A549 (cell line): Measurements from ENCODE around the gene LCE3B.

Experiments used
- CBX2 ChIP-seq: fragments of 200-600 bp; sonication (generic); IDR thresholded peaks from 2 replicates; pipeline ENCODE4 v1.6.1; 2016; ENCODE audit warnings: low read depth, mild to moderate bottlenecking, borderline replicate concordance
- CEBPB ChIP-seq, 2 experiments: fragments of >200 bp in 1 of 2; sonication (Bioruptor Twin) in 1 of 2; formaldehyde crosslinking in 1 of 2; IDR thresholded peaks; 2 replicates each; pipeline ENCODE4 v1.6.1; 2012 to 2016
- CTCF ChIP-seq: fragments of >200 bp; sonication (Bioruptor Twin); formaldehyde crosslinking; IDR thresholded peaks from 3 replicates; pipeline ENCODE4 v1.5.1; 2016
- ELK1 ChIP-seq: fragments of 150-350 bp; IDR thresholded peaks from 2 replicates; pipeline ENCODE4 v1.6.1; 2014; ENCODE audit warnings: low read depth, mild to moderate bottlenecking, low read length
- EP300 ChIP-seq, 2 experiments: fragments of >200 bp; sonication (Bioruptor Twin); formaldehyde crosslinking; IDR thresholded peaks; 2 replicates in 1 of 2; 3 replicates in 1 of 2; pipeline ENCODE4 v1.6.1; 2016 to 2017
- MAX ChIP-seq: IDR thresholded peaks from 2 replicates; pipeline ENCODE4 v1.6.1; 2012
- MYC ChIP-seq: IDR thresholded peaks from 2 replicates; pipeline ENCODE4 v1.6.1; 2012; ENCODE audit warnings: mild to moderate bottlenecking, inconsistent platforms, low read length, improper control_type of control experiment, borderline replicate concordance
- PBX3 ChIP-seq: IDR thresholded peaks from 2 replicates; pipeline ENCODE4 v1.6.1; 2012
- POLR2A ChIP-seq: IDR thresholded peaks from 2 replicates; pipeline ENCODE4 v1.6.1; 2012; ENCODE audit warnings: mild to moderate bottlenecking, low read length
- RAD21 ChIP-seq, 2 experiments: fragments of >200 bp in 1 of 2; sonication (Bioruptor Twin) in 1 of 2; formaldehyde crosslinking in 1 of 2; IDR thresholded peaks in 1 of 2; conservative IDR thresholded peaks in 1 of 2; 2 replicates in 1 of 2; 3 replicates in 1 of 2; pipeline ENCODE4 v1.6.1; 2012 to 2018; ENCODE audit warnings: inconsistent platforms in 1 of 2
- REST ChIP-seq: fragments of 200-600 bp; sonication (generic); IDR thresholded peaks from 2 replicates; pipeline ENCODE4 v1.6.1; 2016; ENCODE audit warnings: antibody characterized with exemption, mild to moderate bottlenecking, moderate library complexity
- RFX5 ChIP-seq: fragments of 450-650 bp; IDR thresholded peaks from 2 replicates; pipeline ENCODE4 v1.7.1; 2014; ENCODE audit warnings: antibody characterized with exemption, mild to moderate bottlenecking, moderate library complexity
- ZC3H11A ChIP-seq: fragments of 450-650 bp; IDR thresholded peaks from 2 replicates; pipeline ENCODE4 v1.6.1; 2014; ENCODE audit warnings: antibody characterized with exemption, mild to moderate bottlenecking

GRCh38 chr1:152582647-152583046, 31.0 kb upstream of the LCE3B start:
- no peak for TF ChIP-seq CTCF
- no peak for TF ChIP-seq REST
- TF ChIP-seq RFX5 = no peak
- no peak for TF ChIP-seq ZC3H11A
- no peak for TF ChIP-seq CEBPB (IDR thresholded peaks at IDR 0.05)
- TF ChIP-seq MYC = no peak
- TF ChIP-seq EP300 (IDR thresholded peaks at IDR 0.05) = no peak
- TF ChIP-seq CBX2 = no peak
- TF ChIP-seq ELK1 = no peak
- no peak for TF ChIP-seq POLR2A
- no peak for TF ChIP-seq PBX3
- TF ChIP-seq MAX = no peak
- no peak for TF ChIP-seq RAD21 (conservative IDR thresholded peaks at IDR 0.05 in 1 of 2, IDR thresholded peaks at IDR 0.05 in 1 of 2)
